HAP-1 (cell line): Measurements from ENCODE around the gene SLC36A4.
"Not testable (repeated sequence)": the region's sequence is repeated elsewhere in the genome, so short reads cannot be mapped to it uniquely, and the experiment has no call there.

Source experiments
- DNase-seq, 2 experiments: peaks; one replicate each; pipeline ENCODE4 v3.0.0-alpha.2; 2016 to 2020; ENCODE audit warnings: low spot score in 2 of 2
- H3K27me3 ChIP-seq: fragments of 250-450 bp; sonication (Bioruptor Pico); 2 replicates; pipeline ENCODE4 v1.5.1; 2020; ENCODE audit warnings: low read depth, mild to moderate bottlenecking, moderate library complexity
- H3K36me3 ChIP-seq: fragments of 250-450 bp; sonication (Bioruptor Pico); replicated peaks from 2 replicates; pipeline ENCODE4 v1.5.1; 2020; ENCODE audit warnings: mild to moderate bottlenecking
- H3K4me1 ChIP-seq: fragments of 250-450 bp; sonication (Bioruptor Pico); 2 replicates; pipeline ENCODE4 v1.5.1; 2020; ENCODE audit warnings: mild to moderate bottlenecking
- H3K4me3 ChIP-seq: fragments of 250-450 bp; sonication (Bioruptor Pico); 2 replicates; pipeline ENCODE4 v1.5.1; 2020; ENCODE audit warnings: mild to moderate bottlenecking, moderate library complexity
- H3K9me3 ChIP-seq: fragments of 250-450 bp; sonication (Bioruptor Pico); 2 replicates; pipeline ENCODE4 v1.5.1; 2020; ENCODE audit warnings: mild to moderate bottlenecking, moderate library complexity
- in situ Hi-C: fragments of 300-500 bp; cut with MboI; formaldehyde crosslinking; loops from 3 replicates; pipeline ENCODE4 v1.14.3; 2020; ENCODE audit warnings: low sequenced_read_pairs, inconsistent platforms, mixed read lengths

SLC36A4 gene

GRCh38 chr11:93187290-93187689, 10.5 kb downstream of the SLC36A4 start:
- Histone ChIP-seq H3K36me3 (0 out of 2 replicates have a peak, but pooled peaks cover 2% of the 10 kb centered on the region), H3K9me3 (no peaks in the 10 kb centered on the region; the same call in 1 of the 2 replicates), H3K4me1 (no peaks in the 10 kb centered on the region), H3K27me3 (no peaks in the 10 kb centered on the region), H3K4me3 (no peak overlapping the region)
- in situ Hi-C loops = loop anchor here (25.0 kb wide), 1 partner anchor 100 kb away; no protein-coding TSS in a partner anchor
- DNase-seq = no peak

- H3K9me3 ChIP-seq, H3K27me3 ChIP-seq, H3K4me1 ChIP-seq, H3K4me3 ChIP-seq, DNase-seq: not testable (repeated sequence)
- in situ Hi-C loops = loop anchor here (25.0 kb wide), 1 partner anchor 91 kb away; no protein-coding TSS in a partner anchor
- peaks cover 15% of the 10 kb centered on the region for H3K36me3 ChIP-seq
Observed at GRCh38 chr11:93177891-93178290, 19.9 kb downstream of the SLC36A4 start.

- H3K27me3 ChIP-seq = no peaks in the 10 kb centered on the region
- no peaks in the 10 kb centered on the region for H3K4me1 ChIP-seq
- no peak for DNase-seq
- in situ Hi-C loops = no loop called here
- peaks cover 2% of the 10 kb centered on the region; the same call in 1 of the 2 replicates for H3K36me3 ChIP-seq
- no peaks in the 10 kb centered on the region for H3K9me3 ChIP-seq
- no peak overlapping the region for H3K4me3 ChIP-seq
Observed at GRCh38 chr11:93169950-93170561, 27.7 kb downstream of the SLC36A4 start.

DNA sequence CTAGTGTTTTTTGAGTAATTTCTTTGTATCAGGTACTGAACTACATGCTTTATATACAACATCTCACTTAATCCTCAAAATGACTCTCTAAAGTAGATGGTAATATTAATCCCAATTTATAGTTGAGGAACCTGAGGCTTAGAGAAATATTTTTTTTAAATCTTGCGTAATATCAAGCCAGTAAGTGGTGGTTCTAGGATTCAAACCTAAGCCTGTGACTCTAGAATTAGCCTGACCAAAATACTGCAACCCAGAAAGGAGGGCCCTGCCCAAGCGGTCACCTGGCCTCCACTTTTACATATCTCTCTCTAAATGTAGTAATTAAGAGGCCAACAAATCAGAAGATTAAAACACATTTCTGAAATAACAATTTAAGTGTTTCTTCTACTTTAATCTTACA, 28.6 kb downstream of the SLC36A4 start:
- H3K9me3 ChIP-seq = no peaks in the 10 kb centered on the region
- in situ Hi-C loops = no loop called here

DNA sequence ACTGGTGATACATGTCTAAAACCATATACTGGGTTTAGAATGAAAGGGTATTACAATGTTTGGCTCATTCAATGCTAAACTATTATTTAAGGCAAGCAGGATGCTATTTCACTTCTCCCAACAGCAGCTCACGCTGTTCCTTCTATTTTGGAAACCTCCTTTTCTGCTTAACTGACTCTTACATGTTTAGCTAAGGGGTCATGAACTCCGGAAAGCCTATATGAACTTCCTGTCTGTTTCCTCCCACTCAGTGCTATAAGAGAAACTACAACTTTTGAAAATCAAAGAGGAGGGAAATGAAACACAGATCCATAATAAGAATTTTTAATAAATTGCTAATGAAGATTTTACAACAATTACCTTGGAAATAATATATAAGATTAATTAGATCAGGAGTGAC, 30.9 kb downstream of the SLC36A4 start:
- no peaks in the 10 kb centered on the region for H3K4me1 ChIP-seq
- in situ Hi-C loops = no loop called here

More for the DNA sequence above, 28.6 kb downstream of the SLC36A4 start:
- Histone ChIP-seq H3K4me1 (no peaks in the 10 kb centered on the region), H3K36me3 (peaks cover 7% of the 10 kb centered on the region; the same call in 1 of the 2 replicates), H3K27me3 (no peaks in the 10 kb centered on the region), H3K4me3 (no peak overlapping the region)
- no peak for DNase-seq

DNA sequence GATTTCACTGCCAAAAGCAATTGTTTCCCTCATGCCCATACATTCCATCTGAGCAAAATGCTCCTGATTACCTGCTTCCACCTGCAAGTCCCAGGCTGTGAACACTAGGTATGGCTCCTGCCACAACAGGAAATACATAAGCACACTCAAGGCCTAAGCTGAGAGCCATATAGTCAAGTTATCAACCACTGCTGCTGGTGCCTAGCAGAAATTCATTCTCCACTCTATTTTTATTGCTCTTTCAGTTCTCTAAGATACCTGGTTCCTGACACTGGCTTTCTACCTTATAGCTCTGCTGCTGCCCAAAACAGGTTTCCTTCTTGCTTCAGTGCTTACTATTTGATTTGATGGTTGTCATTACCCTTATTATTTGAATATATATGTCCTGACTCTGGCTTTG, 31.6 kb downstream of the SLC36A4 start:
- no peak for DNase-seq
- in situ Hi-C loops = no loop called here

More for the DNA sequence above, 30.9 kb downstream of the SLC36A4 start:
- no peaks in the 10 kb centered on the region for H3K9me3 ChIP-seq
- H3K4me3 ChIP-seq = no peak overlapping the region
- no peak for DNase-seq
- H3K27me3 ChIP-seq = no peaks in the 10 kb centered on the region
- peaks cover 7% of the 10 kb centered on the region; the same call in 1 of the 2 replicates for H3K36me3 ChIP-seq

DNA sequence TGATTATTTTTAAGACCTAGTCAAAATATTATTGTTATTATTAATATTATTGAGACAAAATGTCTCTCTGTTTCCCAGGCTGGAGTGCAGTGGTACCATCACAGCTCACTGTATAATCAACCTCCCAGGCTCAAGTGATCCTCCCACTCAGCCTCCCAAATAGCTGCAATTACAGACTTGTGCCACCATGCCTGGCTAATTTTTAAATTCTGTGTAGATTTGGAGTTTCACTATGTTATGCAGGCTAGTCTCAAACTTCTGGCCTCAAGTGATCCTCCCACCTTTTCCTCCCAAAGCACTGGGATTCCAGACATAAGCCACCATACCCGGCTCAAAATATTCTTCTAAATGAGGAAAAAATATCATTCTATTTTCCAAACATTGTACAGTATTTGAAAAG, 37.0 kb downstream of the SLC36A4 start:
- Histone ChIP-seq H3K9me3 (no peaks in the 10 kb centered on the region), H3K4me3 (no peak overlapping the region), H3K27me3 (no peaks in the 10 kb centered on the region), H3K36me3 (peaks cover 10% of the 10 kb centered on the region), H3K4me1 (no peaks in the 10 kb centered on the region)
- DNase-seq = no peak
- in situ Hi-C loops = no loop called here

More for the DNA sequence above, 31.6 kb downstream of the SLC36A4 start:
- Histone ChIP-seq H3K9me3 (no peaks in the 10 kb centered on the region), H3K36me3 (peaks cover 7% of the 10 kb centered on the region; the same call in 1 of the 2 replicates), H3K4me1 (no peaks in the 10 kb centered on the region), H3K27me3 (no peaks in the 10 kb centered on the region), H3K4me3 (no peak overlapping the region)

DNA sequence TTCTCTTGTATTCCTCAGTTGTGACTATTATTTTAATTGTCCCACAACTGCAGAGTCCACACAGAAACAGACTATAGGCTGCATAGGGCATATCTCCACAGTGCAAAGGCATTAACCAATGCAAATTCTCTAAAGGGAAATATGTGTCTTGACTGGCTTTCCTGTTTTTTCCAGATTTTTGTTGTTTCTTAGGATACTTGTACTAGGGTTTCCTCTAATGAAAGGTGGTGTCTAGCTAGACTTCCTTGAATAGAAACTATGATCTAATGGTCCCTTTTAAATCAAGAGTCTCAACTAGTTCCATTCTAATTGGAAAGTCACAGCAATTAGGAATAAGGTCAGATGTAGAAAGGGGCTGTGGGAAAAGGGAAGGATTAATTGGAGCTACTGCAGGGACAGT, 37.6 kb downstream of the SLC36A4 start:
- in situ Hi-C loops = no loop called here
- DNase-seq = no peak
- Histone ChIP-seq H3K4me3 (no peak overlapping the region), H3K4me1 (no peaks in the 10 kb centered on the region), H3K36me3 (peaks cover 8% of the 10 kb centered on the region), H3K27me3 (no peaks in the 10 kb centered on the region), H3K9me3 (no peaks in the 10 kb centered on the region)

DNA sequence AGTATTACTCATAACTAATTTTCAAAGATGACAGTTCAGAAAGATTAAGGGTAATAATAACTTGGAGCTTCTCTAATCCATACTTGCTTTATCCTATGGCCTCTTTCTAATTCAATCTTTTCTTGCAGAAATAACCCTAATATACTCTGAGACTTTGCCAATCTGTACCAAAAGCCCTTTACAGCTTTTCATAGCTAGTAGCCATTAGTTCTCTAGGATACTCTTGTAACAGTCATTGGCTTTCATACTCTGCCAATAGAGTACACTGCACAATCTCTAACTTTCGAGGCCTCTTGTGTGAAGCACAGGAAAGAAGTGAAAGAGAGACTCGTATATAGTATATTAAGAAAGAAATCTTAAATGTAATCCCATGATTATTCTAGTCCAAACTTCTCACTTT, 38.1 kb downstream of the SLC36A4 start:
- Histone ChIP-seq H3K27me3 (no peaks in the 10 kb centered on the region), H3K4me3 (no peak overlapping the region), H3K9me3 (no peaks in the 10 kb centered on the region), H3K4me1 (no peaks in the 10 kb centered on the region), H3K36me3 (peaks cover 4% of the 10 kb centered on the region)
- in situ Hi-C loops = no loop called here
- no peak for DNase-seq

GRCh38 chr11:93155738-93156137, 42.1 kb downstream of the SLC36A4 start:
- H3K9me3 ChIP-seq = no peaks in the 10 kb centered on the region
- in situ Hi-C loops = no loop called here
- peaks cover 4% of the 10 kb centered on the region; the same call in 1 of the 2 replicates for H3K4me1 ChIP-seq
- H3K36me3 ChIP-seq = peaks cover 3% of the 10 kb centered on the region
- no peak overlapping the region for H3K4me3 ChIP-seq
- DNase-seq = no peak
- no peaks in the 10 kb centered on the region for H3K27me3 ChIP-seq

GRCh38 chr11:93145390-93145915, 52.3 kb downstream of the SLC36A4 start:
- Histone ChIP-seq H3K9me3 (no peaks in the 10 kb centered on the region), H3K4me1 (no peaks in the 10 kb centered on the region), H3K4me3 (no peak overlapping the region), H3K27me3 (no peaks in the 10 kb centered on the region), H3K36me3 (no peaks in the 10 kb centered on the region)
- in situ Hi-C loops = no loop called here
- no peak for DNase-seq

DNA sequence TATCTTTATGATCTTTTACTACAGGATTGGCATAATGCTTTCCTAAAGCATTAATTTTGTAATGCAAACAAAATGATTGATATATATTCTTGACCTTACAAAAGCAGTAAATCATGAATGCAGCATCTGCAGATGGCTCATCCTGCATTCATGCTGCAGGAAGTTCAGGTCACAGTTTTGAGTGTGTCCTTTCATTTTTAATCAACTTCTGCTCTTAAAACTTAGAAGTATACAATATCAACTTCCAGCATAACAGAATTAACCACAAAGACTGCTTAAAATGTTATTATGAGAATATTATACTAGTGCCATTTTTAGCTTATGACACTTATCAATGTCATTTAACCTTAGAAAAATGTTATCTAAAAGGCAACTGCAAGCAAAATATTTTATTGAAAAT, 54.0 kb downstream of the SLC36A4 start:
- no peak for DNase-seq
- in situ Hi-C loops = no loop called here
- Histone ChIP-seq H3K9me3 (no peaks in the 10 kb centered on the region), H3K36me3 (no peaks in the 10 kb centered on the region), H3K27me3 (no peaks in the 10 kb centered on the region), H3K4me3 (no peak overlapping the region), H3K4me1 (no peaks in the 10 kb centered on the region)

DNA sequence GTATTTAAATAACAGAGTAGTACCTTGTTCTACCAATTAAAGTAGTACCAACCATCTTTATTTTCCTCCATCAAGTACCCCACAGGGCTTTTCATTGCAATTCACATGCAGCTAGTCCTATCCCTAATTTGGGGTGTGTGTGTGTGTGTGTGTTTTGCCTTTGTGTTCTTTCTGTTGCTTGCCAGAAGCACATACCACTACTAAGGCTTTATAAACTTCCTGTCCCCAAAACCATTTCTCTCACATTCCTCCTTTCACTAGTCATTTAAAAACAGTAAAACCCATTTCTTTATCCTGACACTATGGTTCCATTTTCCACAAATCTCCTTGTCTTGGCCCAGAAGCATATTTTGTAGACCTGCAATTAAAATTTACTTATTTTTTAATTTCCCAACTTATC, 54.6 kb downstream of the SLC36A4 start:
- DNase-seq = no peak
- in situ Hi-C loops = no loop called here

GRCh38 chr11:93133488-93134109, 64.2 kb downstream of the SLC36A4 start:
- DNase-seq = no peak
- in situ Hi-C loops = no loop called here

More for the DNA sequence above, 54.6 kb downstream of the SLC36A4 start:
- H3K4me3 ChIP-seq = no peak overlapping the region
- no peaks in the 10 kb centered on the region for H3K4me1 ChIP-seq
- H3K27me3 ChIP-seq = no peaks in the 10 kb centered on the region
- no peaks in the 10 kb centered on the region for H3K36me3 ChIP-seq
- H3K9me3 ChIP-seq = no peaks in the 10 kb centered on the region

More at GRCh38 chr11:93133488-93134109, 64.2 kb downstream of the SLC36A4 start:
- H3K4me3 ChIP-seq = no peak overlapping the region
- H3K27me3 ChIP-seq = no peaks in the 10 kb centered on the region
- H3K36me3 ChIP-seq = no peaks in the 10 kb centered on the region
- no peaks in the 10 kb centered on the region for H3K9me3 ChIP-seq
- H3K4me1 ChIP-seq = peaks cover 3% of the 10 kb centered on the region; the same call in 1 of the 2 replicates
